SK-N-SH treated with all-trans-retinoic acid at 6 μM for 48 hours (cell line): ENCODE measurements around the gene LDHD.
"Not testable (repeated sequence)": the region's sequence is repeated elsewhere in the genome, so short reads cannot be mapped to it uniquely, and the experiment has no call there.

Experiments
- ATAC-seq: fragments of 200-7000 bp; cut with Tn5 transposase; 3 replicates; pipeline ENCODE4 v1.9.1; 2020; ENCODE audit warnings: mild to moderate bottlenecking, moderate library complexity
- ARNTL ChIP-seq: fragments of 450-650 bp; formaldehyde crosslinking; IDR thresholded peaks from 2 replicates; pipeline ENCODE4 v1.5.0; 2020; ENCODE audit warnings: low read depth, mild to moderate bottlenecking, moderate library complexity, borderline replicate concordance
- BACH2 ChIP-seq: fragments of 250-450 bp; sonication (Bioruptor Pico); IDR thresholded peaks from 2 replicates; pipeline ENCODE4 v1.9.0; 2021; ENCODE audit warnings: mild to moderate bottlenecking, borderline replicate concordance
- CREB5 ChIP-seq: fragments of 250-450 bp; sonication (Bioruptor Pico); IDR thresholded peaks from 2 replicates; pipeline ENCODE4 v1.5.1; 2020; ENCODE audit warnings: low read depth, mild to moderate bottlenecking, moderate library complexity
- CSDC2 ChIP-seq: fragments of 250-450 bp; sonication (Bioruptor Pico); IDR thresholded peaks from 2 replicates; pipeline ENCODE4 v1.5.0; 2020; ENCODE audit warnings: mild to moderate bottlenecking, moderate library complexity
- CSRNP3 ChIP-seq: fragments of 250-450 bp; sonication (Bioruptor Pico); IDR thresholded peaks from 2 replicates; pipeline ENCODE4 v1.5.1; 2021; ENCODE audit warnings: mild to moderate bottlenecking, moderate library complexity
- ESRRG ChIP-seq: fragments of 250-450 bp; sonication (Bioruptor Pico); IDR thresholded peaks from 2 replicates; pipeline ENCODE4 v1.6.1; 2021; ENCODE audit warnings: mild to moderate bottlenecking
- GLIS3 ChIP-seq: fragments of 250-450 bp; sonication (Bioruptor Pico); IDR thresholded peaks from 2 replicates; pipeline ENCODE4 v1.5.0; 2020; ENCODE audit warnings: mild to moderate bottlenecking, moderate library complexity
- ISL1 ChIP-seq: fragments of 250-450 bp; sonication (Bioruptor Pico); IDR thresholded peaks from 2 replicates; pipeline ENCODE4 v2.1.2; 2022; ENCODE audit warnings: mild to moderate bottlenecking, moderate library complexity
- OSR1 ChIP-seq: fragments of 250-450 bp; sonication (Bioruptor Pico); IDR thresholded peaks from 2 replicates; pipeline ENCODE4 v1.8.0; 2022; ENCODE audit warnings: moderate library complexity, mild to moderate bottlenecking, inconsistent platforms
- POU6F1 ChIP-seq: fragments of 250-450 bp; sonication (Bioruptor Pico); IDR thresholded peaks from 2 replicates; pipeline ENCODE4 v1.8.0; 2021; ENCODE audit warnings: low read depth, mild to moderate bottlenecking, moderate library complexity, borderline replicate concordance
- PPARA ChIP-seq: fragments of 250-450 bp; sonication (Bioruptor Pico); IDR thresholded peaks from 2 replicates; pipeline ENCODE4 v1.5.0; 2020; ENCODE audit warnings: mild to moderate bottlenecking, borderline replicate concordance
- RARB ChIP-seq: fragments of 250-450 bp; sonication (Bioruptor Pico); IDR thresholded peaks from 2 replicates; pipeline ENCODE4 v1.8.0; 2021; ENCODE audit warnings: mild to moderate bottlenecking, moderate library complexity
- SNAI2 ChIP-seq: fragments of 250-450 bp; sonication (Bioruptor Pico); IDR thresholded peaks from 2 replicates; pipeline ENCODE4 v1.5.0; 2020; ENCODE audit warnings: mild to moderate bottlenecking, moderate library complexity
- TCF4 ChIP-seq: fragments of 250-450 bp; sonication (Bioruptor Pico); IDR thresholded peaks from 2 replicates; pipeline ENCODE4 v1.8.0; 2021; ENCODE audit warnings: mild to moderate bottlenecking, moderate library complexity, borderline replicate concordance
- TSHZ2 ChIP-seq: fragments of 250-450 bp; sonication (Bioruptor Pico); IDR thresholded peaks from 2 replicates; pipeline ENCODE4 v1.5.0; 2020; ENCODE audit warnings: mild to moderate bottlenecking, moderate library complexity
- ZC3H10 ChIP-seq: fragments of 250-450 bp; sonication (Bioruptor Pico); IDR thresholded peaks from 2 replicates; pipeline ENCODE4 v1.5.1; 2021; ENCODE audit warnings: mild to moderate bottlenecking, moderate library complexity
- ZFP3 ChIP-seq: fragments of 250-450 bp; sonication (Bioruptor Pico); IDR thresholded peaks from 2 replicates; pipeline ENCODE4 v1.5.0; 2020; ENCODE audit warnings: mild to moderate bottlenecking, moderate library complexity
- ZFP30 ChIP-seq: fragments of 450-650 bp; formaldehyde crosslinking; IDR thresholded peaks from 2 replicates; pipeline ENCODE4 v1.5.0; 2022; ENCODE audit warnings: mild to moderate bottlenecking, moderate library complexity
- ZNF70 ChIP-seq: fragments of 450-650 bp; formaldehyde crosslinking; IDR thresholded peaks from 2 replicates; pipeline ENCODE4 v1.5.0; 2020; ENCODE audit warnings: mild to moderate bottlenecking, moderate library complexity
- ZNF8 ChIP-seq: fragments of 450-650 bp; formaldehyde crosslinking; IDR thresholded peaks from 2 replicates; pipeline ENCODE4 v1.5.0; 2020; ENCODE audit warnings: mild to moderate bottlenecking, moderate library complexity

LDHD gene

GRCh38 chr16:75130150-75130771 is 13.7 kb upstream of the LDHD start:
- ATAC-seq, result 0 out of 3 replicates have a peak, but pooled peaks have one; percentile 26
- no peak for TF ChIP-seq SNAI2 (CRISPR knock-in tag)
- no peak for TF ChIP-seq ZFP30 (CRISPR knock-in tag)
- TF ChIP-seq OSR1 (CRISPR knock-in tag), result no peak
- no peak for TF ChIP-seq ZC3H10 (CRISPR knock-in tag)
- no peak for TF ChIP-seq RARB (CRISPR knock-in tag)
- no peak for TF ChIP-seq ARNTL (CRISPR knock-in tag)
- no peak for TF ChIP-seq CREB5
- no peak for TF ChIP-seq ESRRG (CRISPR knock-in tag)
- no peak for TF ChIP-seq CSDC2 (CRISPR knock-in tag)
- TF ChIP-seq ZNF70 (CRISPR knock-in tag), result no peak
- no peak for TF ChIP-seq PPARA (CRISPR knock-in tag)
- no peak for TF ChIP-seq ISL1 (CRISPR knock-in tag)

GRCh38 chr16:75129421-75130149 is 13.0 kb upstream of the LDHD start:
- not testable (repeated sequence) for ATAC-seq

GRCh38 chr16:75127713-75128415 is 11.3 kb upstream of the LDHD start:
- no peak for TF ChIP-seq ISL1 (CRISPR knock-in tag)
- no peak for TF ChIP-seq CREB5
- no peak for TF ChIP-seq CSRNP3
- TF ChIP-seq ESRRG (CRISPR knock-in tag), result no peak
- no peak for TF ChIP-seq TSHZ2 (CRISPR knock-in tag)
- no peak for TF ChIP-seq ZNF8 (CRISPR knock-in tag)
- no peak for TF ChIP-seq SNAI2 (CRISPR knock-in tag)
- TF ChIP-seq GLIS3 (CRISPR knock-in tag), result no peak
- TF ChIP-seq CSDC2 (CRISPR knock-in tag), result no peak
- no peak for TF ChIP-seq BACH2 (CRISPR knock-in tag)
- TF ChIP-seq ZFP3 (CRISPR knock-in tag), result no peak
- ATAC-seq, result no peak

- TF ChIP-seq TCF4 (CRISPR knock-in tag), result no peak
- TF ChIP-seq ESRRG (CRISPR knock-in tag), result no peak
- TF ChIP-seq GLIS3 (CRISPR knock-in tag), result no peak
- TF ChIP-seq ZNF8 (CRISPR knock-in tag), result no peak
- no peak for TF ChIP-seq CREB5
- TF ChIP-seq OSR1 (CRISPR knock-in tag), result no peak
- no peak for TF ChIP-seq ARNTL (CRISPR knock-in tag)
- no peak for TF ChIP-seq CSDC2 (CRISPR knock-in tag)
- TF ChIP-seq ZNF70 (CRISPR knock-in tag), result no peak
- TF ChIP-seq POU6F1 (CRISPR knock-in tag), result no peak
- no peak for TF ChIP-seq ZFP30 (CRISPR knock-in tag)
- no peak for ATAC-seq
Measured at GRCh38 chr16:75122609-75123008, 6.0 kb upstream of the LDHD start.
